Measurements from ENCODE around the gene TRIM44.

TRIM44 gene

GRCh38 chr11:35794333-35794732 lies 131.8 kb downstream of the TRIM44 start:
- no peak for DNase-seq

- no peak for DNase-seq
These were observed 132.3 kb downstream of the TRIM44 start for GRCh38 chr11:35794850-35795249.

GRCh38 chr11:35796562-35796961 lies 134.0 kb downstream of the TRIM44 start:
- DNase-seq, result no peak

GRCh38 chr11:35798423-35798822 lies 135.8 kb downstream of the TRIM44 start:
- DNase-seq, result no peak

- DNase-seq, result no peak
These were observed 136.4 kb downstream of the TRIM44 start for GRCh38 chr11:35798983-35799382.

- DNase-seq, result no peak
These were observed 137.1 kb downstream of the TRIM44 start for GRCh38 chr11:35799655-35800054.

- peak; percentile 9 to 24 for DNase-seq
These were observed 138.7 kb downstream of the TRIM44 start for GRCh38 chr11:35800970-35801953.

GRCh38 chr11:35802221-35802620 lies 139.6 kb downstream of the TRIM44 start:
- peak; percentile 11 to 25 for DNase-seq

- no peak for DNase-seq
These were observed 140.1 kb downstream of the TRIM44 start for GRCh38 chr11:35802672-35803071.

- DNase-seq, result peak in 1 of 2 donors; percentile 30
These were observed 140.5 kb downstream of the TRIM44 start for GRCh38 chr11:35803115-35803514.

- DNase-seq, result no peak
These were observed 142.0 kb downstream of the TRIM44 start for GRCh38 chr11:35804451-35805040.

- DNase-seq, result no peak
These were observed 147.0 kb downstream of the TRIM44 start for GRCh38 chr11:35809561-35809960.

- no peak for DNase-seq
These were observed 147.6 kb downstream of the TRIM44 start for GRCh38 chr11:35810045-35810645.

- peak; percentile 19 to 41 for DNase-seq
These were observed 149.2 kb downstream of the TRIM44 start for GRCh38 chr11:35811783-35812182.

- DNase-seq, result no peak
These were observed 150.3 kb downstream of the TRIM44 start for GRCh38 chr11:35812828-35813227.

GRCh38 chr11:35814081-35814695 lies 151.6 kb downstream of the TRIM44 start:
- DNase-seq, result no peak

GRCh38 chr11:35814720-35815305 lies 152.2 kb downstream of the TRIM44 start:
- no peak for DNase-seq

- DNase-seq, result no peak
These were observed 153.2 kb downstream of the TRIM44 start for GRCh38 chr11:35815556-35816315.

GRCh38 chr11:35820614-35821013 lies 158.0 kb downstream of the TRIM44 start:
- DNase-seq, result no peak

GRCh38 chr11:35822815-35823495 lies 160.4 kb downstream of the TRIM44 start:
- no peak for DNase-seq

GRCh38 chr11:35823742-35824298 lies 161.2 kb downstream of the TRIM44 start:
- no peak for DNase-seq
